ENCODE measurements around the gene VTI1A. TPM values are rescaled to one million over a fixed set of nuclear protein-coding genes. Genes with fewer than 3 reads are reported as not detected.

Gene VTI1A
- total RNA-seq, 1 experiment from 2014 or later = 22.0 TPM

DNA sequence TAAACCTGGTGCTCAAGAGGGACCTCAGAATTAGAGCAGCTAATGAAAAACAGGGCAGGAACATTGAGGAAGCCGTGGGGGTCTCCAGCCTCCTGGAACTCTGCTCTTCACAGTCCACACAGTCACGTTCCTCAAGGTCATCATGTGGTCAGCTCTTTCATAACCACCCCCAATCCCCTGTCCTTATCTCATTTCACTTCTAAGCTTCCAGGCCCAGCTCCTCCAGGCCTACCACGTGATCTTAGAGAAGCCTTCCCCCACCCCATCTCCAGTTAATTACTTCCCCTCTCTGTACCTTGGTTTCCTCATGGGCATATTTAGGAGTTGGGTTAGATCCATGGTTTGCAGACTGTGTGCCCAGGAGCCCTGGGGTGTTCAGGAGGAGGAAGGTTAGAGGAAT is 396.6 kb downstream of the VTI1A start:
- WGBS (ENCODE audit: extremely low coverage, insufficient read length, low lambda C conversion rate) = no CpG with 5 or more reads among the region's 3 CpGs

More for the DNA sequence above, 396.6 kb downstream of the VTI1A start:
- no peak overlapping the region for H3K14ac ChIP-seq (ENCODE audit: insufficient read depth, low read length)
- peaks cover 9% of the 10 kb centered on the region for H3K9me3 ChIP-seq (ENCODE audit: control insufficient read depth, low read depth, low read length)
- no peak overlapping the region for H3K27ac ChIP-seq (ENCODE audit: insufficient read length, low read depth, low read length)
- no peak overlapping the region for H3K4ac ChIP-seq (ENCODE audit: low read depth, low read length)
- peaks cover 7% of the 10 kb centered on the region for H3K27me3 Mint-ChIP-seq (ENCODE audit: low read depth)
- no peak overlapping the region for H3K18ac ChIP-seq (ENCODE audit: insufficient read length, low read depth, low read length)
- H2BK5ac ChIP-seq (ENCODE audit: insufficient read length, low read length) = no peak overlapping the region
- peak overlapping the region in 1 of 3 experiments; percentile 27; a peak in 1 of 7 replicates for H3K27ac Mint-ChIP-seq
- peaks cover 21 to 36% (median 25%) of the 10 kb centered on the region in 3 experiments for H3K36me3 Mint-ChIP-seq (ENCODE audit: insufficient read depth in 1 of 3, low read depth in 3 of 3)
- H4K8ac ChIP-seq (replicated peaks; ENCODE audit: insufficient read length, low read depth, low read length) = no peak overlapping the region
- H3K23ac ChIP-seq (ENCODE audit: insufficient read length, low read depth, low read length) = no peak overlapping the region
- no peaks in the 10 kb centered on the region for H3K79me1 ChIP-seq (ENCODE audit: insufficient read depth, low read depth, low read length, poor library complexity, severe bottlenecking)
- H4K20me1 ChIP-seq (ENCODE audit: control insufficient read depth, insufficient read depth, insufficient read length) = no peaks in the 10 kb centered on the region
- no peak overlapping the region for H3K4me2 ChIP-seq (ENCODE audit: insufficient read depth, insufficient read length, low read length)
- peaks cover 12 to 24% of the 10 kb centered on the region in 2 experiments for H3K4me1 Mint-ChIP-seq
- H2BK120ac ChIP-seq (ENCODE audit: low read depth, low read length, poor library complexity, severe bottlenecking) = no peak overlapping the region
- peaks cover 5% of the 10 kb centered on the region; the same call in 1 of the 2 replicates for H3K4me1 ChIP-seq (ENCODE audit: insufficient read depth, low read length)
- H3T11ph ChIP-seq (ENCODE audit: low read length) = no peak overlapping the region
- H3K9ac ChIP-seq (ENCODE audit: extremely low read depth, insufficient read length, low read length) = no peak overlapping the region
- H3K23me2 ChIP-seq (ENCODE audit: insufficient read length, low read depth, low read length, poor library complexity, severe bottlenecking) = no peaks in the 10 kb centered on the region
- H2AK5ac ChIP-seq (ENCODE audit: insufficient read length, low read length) = no peak overlapping the region
- H2BK12ac ChIP-seq (ENCODE audit: insufficient read length, low read depth, low read length) = no peak overlapping the region
- H4K91ac ChIP-seq (ENCODE audit: insufficient read length, low read depth, low read length) = no peak overlapping the region
- peaks cover 23 to 31% of the 10 kb centered on the region in 2 experiments for H3K9me3 Mint-ChIP-seq
- no peak overlapping the region for H3K56ac ChIP-seq (ENCODE audit: insufficient read length, low read depth, low read length)
- TF ChIP-seq, protein P1, sequence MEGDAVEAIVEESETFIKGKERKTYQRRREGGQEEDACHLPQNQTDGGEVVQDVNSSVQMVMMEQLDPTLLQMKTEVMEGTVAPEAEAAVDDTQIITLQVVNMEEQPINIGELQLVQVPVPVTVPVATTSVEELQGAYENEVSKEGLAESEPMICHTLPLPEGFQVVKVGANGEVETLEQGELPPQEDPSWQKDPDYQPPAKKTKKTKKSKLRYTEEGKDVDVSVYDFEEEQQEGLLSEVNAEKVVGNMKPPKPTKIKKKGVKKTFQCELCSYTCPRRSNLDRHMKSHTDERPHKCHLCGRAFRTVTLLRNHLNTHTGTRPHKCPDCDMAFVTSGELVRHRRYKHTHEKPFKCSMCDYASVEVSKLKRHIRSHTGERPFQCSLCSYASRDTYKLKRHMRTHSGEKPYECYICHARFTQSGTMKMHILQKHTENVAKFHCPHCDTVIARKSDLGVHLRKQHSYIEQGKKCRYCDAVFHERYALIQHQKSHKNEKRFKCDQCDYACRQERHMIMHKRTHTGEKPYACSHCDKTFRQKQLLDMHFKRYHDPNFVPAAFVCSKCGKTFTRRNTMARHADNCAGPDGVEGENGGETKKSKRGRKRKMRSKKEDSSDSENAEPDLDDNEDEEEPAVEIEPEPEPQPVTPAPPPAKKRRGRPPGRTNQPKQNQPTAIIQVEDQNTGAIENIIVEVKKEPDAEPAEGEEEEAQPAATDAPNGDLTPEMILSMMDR (conservative IDR thresholded peaks at IDR 0.05) = no peak
- H4K5ac ChIP-seq (ENCODE audit: insufficient read length, low read depth, low read length) = no peak overlapping the region
- H3K4me3 Mint-ChIP-seq = no peak overlapping the region
- no peak overlapping the region for H2BK20ac ChIP-seq (ENCODE audit: low read depth, low read length, poor library complexity, severe bottlenecking)
- H2AFZ ChIP-seq (ENCODE audit: low read length) = no peak overlapping the region
- no peak overlapping the region for H2BK15ac ChIP-seq (ENCODE audit: low read depth, low read length)
- H3K79me2 ChIP-seq (ENCODE audit: insufficient read depth, low read length) = no peaks in the 10 kb centered on the region
- no peaks in the 10 kb centered on the region for H3K27me3 ChIP-seq (ENCODE audit: insufficient read depth, low read length)
- DNase-seq = no peak

Measured in H9 (cell line).